GM12878 (cell line): ENCODE measurements around the gene MCTP2. TPM values are rescaled to one million over a fixed set of nuclear protein-coding genes. Genes with fewer than 3 reads are reported as not detected.
A peak's percentile ranks its signal among the peaks of the same experiment; 100 is the strongest.

ENCODE experiments used
- ATAC-seq: fragments of 200-7000 bp; cut with Tn5 transposase; 3 replicates; pipeline ENCODE4 v1.9.1; 2020; ENCODE audit warnings: mild to moderate bottlenecking, moderate library complexity
- BruUV-seq: library from RNA; stranded (reverse); fragments of 400-500 nt; replicated peaks from 2 replicates; lab custom pipeline; 2021; lab: Mats Ljungman, UMichigan
- CTCF ChIA-PET: fragments of 300-600 bp; sonication (Branson Sonifier 250); formaldehyde crosslinking; extraction: SDS; loops from one replicate; lab custom pipeline; 2021; ENCODE audit warnings: inconsistent platforms; lab: Yijun Ruan, JAX
- POLR2A ChIA-PET: fragments of 350-600 bp; formaldehyde crosslinking; extraction: SDS; loops from one replicate; lab custom pipeline; 2021; ENCODE audit warnings: inconsistent platforms; lab: Charles Lee
- RAD21 ChIA-PET: fragments of 300-600 bp; sonication (Branson Sonifier 250); formaldehyde crosslinking; loops from one replicate; lab custom pipeline; 2023; ENCODE audit warnings: antibody characterized with exemption; ENCODE audit not compliant: unreplicated experiment; lab: Charles Lee
- SMC1A ChIA-PET: fragments of 300-600 bp; sonication (Branson Sonifier 250); formaldehyde crosslinking; loops from one replicate; lab custom pipeline; 2023; ENCODE audit not compliant: unreplicated experiment, uncharacterized antibody; lab: Charles Lee
- DNase-seq: peaks from one replicate; pipeline ENCODE4 v3.0.0-alpha.2; 2011; ENCODE audit warnings: low read depth, low spot score
- FAIRE-seq: peaks from 3 replicates; lab custom pipeline; 2011; peaks lifted over from hg19 to GRCh38; lab: Jason Lieb, UNC
- H2AFZ ChIP-seq: 2 replicates; pipeline ENCODE4 v1.6.0; 2011; ENCODE audit warnings: low read depth, low read length, control low read depth; ENCODE audit not compliant: control insufficient read depth
- H3K27ac ChIP-seq: 2 replicates; pipeline ENCODE4 v1.5.1; 2011; ENCODE audit warnings: control low read depth; ENCODE audit not compliant: control insufficient read depth, insufficient read depth
- H3K27me3 ChIP-seq, 2 experiments: replicated peaks in 1 of 2; 2 replicates each; pipeline versions ENCODE4 v1.6.0 to v1.6.1; 2011; ENCODE audit warnings: low read length in 1 of 2; ENCODE audit not compliant: control insufficient read depth in 2 of 2, insufficient read depth in 2 of 2
- H3K36me3 ChIP-seq, 2 experiments: 2 replicates each; pipeline ENCODE4 v1.5.1; 2011; ENCODE audit warnings: low read length in 1 of 2; ENCODE audit not compliant: control insufficient read depth in 2 of 2, insufficient read depth in 2 of 2
- H3K4me1 ChIP-seq: 2 replicates; pipeline ENCODE4 v1.6.1; 2011; ENCODE audit warnings: mild to moderate bottlenecking, low read length, moderate library complexity, mixed read lengths; ENCODE audit not compliant: control insufficient read depth, insufficient read depth
- H3K4me2 ChIP-seq: 2 replicates; pipeline ENCODE4 v1.6.0; 2011; ENCODE audit warnings: control low read depth; ENCODE audit not compliant: control insufficient read depth, insufficient read depth
- H3K4me3 ChIP-seq: fragments of 200-600 bp; sonication (generic); 2 replicates; pipeline ENCODE4 v1.5.1; 2016
- H3K79me2 ChIP-seq: 2 replicates; pipeline ENCODE4 v1.6.0; 2011; ENCODE audit warnings: low read length; ENCODE audit not compliant: control insufficient read depth, insufficient read depth
- H3K9ac ChIP-seq: 2 replicates; pipeline ENCODE4 v1.8.0; 2011; ENCODE audit warnings: low read length, control low read depth, mixed read lengths; ENCODE audit not compliant: control insufficient read depth, insufficient read depth
- H3K9me3 ChIP-seq: replicated peaks from 3 replicates; pipeline ENCODE4 v1.5.1; 2011; ENCODE audit warnings: mild to moderate bottlenecking, low read length; ENCODE audit not compliant: control insufficient read depth, insufficient read depth
- H4K20me1 ChIP-seq: 2 replicates; pipeline ENCODE4 v1.6.0; 2011; ENCODE audit not compliant: control insufficient read depth, insufficient read depth
- EED ChIP-seq: sonication (generic); IDR thresholded peaks from 2 replicates; pipeline ENCODE4 v1.6.1; 2016; ENCODE audit warnings: antibody characterized with exemption, low read depth
- MXI1 ChIP-seq: fragments of 150-350 bp; IDR thresholded peaks from 2 replicates; pipeline ENCODE4 v1.6.1; 2011; ENCODE audit warnings: low read depth, mild to moderate bottlenecking, inconsistent platforms, low read length, improper control_type of control experiment
- NFXL1 ChIP-seq: fragments of 450-650 bp; IDR thresholded peaks from 2 replicates; pipeline ENCODE4 v1.6.1; 2017; ENCODE audit warnings: antibody characterized with exemption, mild to moderate bottlenecking, borderline replicate concordance
- RFX5 ChIP-seq: IDR thresholded peaks from 2 replicates; pipeline ENCODE4 v1.6.1; 2011; ENCODE audit warnings: low read depth, low read length, improper control_type of control experiment
- RUNX3 ChIP-seq: IDR thresholded peaks from 2 replicates; pipeline ENCODE4 v1.6.1; 2012; ENCODE audit warnings: low read length, inconsistent platforms
- TCF7 ChIP-seq: IDR thresholded peaks from 2 replicates; pipeline ENCODE4 v1.6.1; 2014; ENCODE audit warnings: antibody characterized with exemption, borderline replicate concordance
- ZNF622 ChIP-seq: fragments of 450-650 bp; IDR thresholded peaks from 2 replicates; pipeline ENCODE4 v1.6.1; 2017; ENCODE audit warnings: mild to moderate bottlenecking, inconsistent platforms
- whole genome bisulfite sequencing: methylation state at CpG from one replicate; pipeline ENCODE4 v1.1.6; 2016; ENCODE audit warnings: low lambda C conversion rate; ENCODE audit not compliant: insufficient replicate concordance, insufficient coverage; ENCODE audit errors: missing lambda C conversion rate; 5-methylcytosine and 5-hydroxymethylcytosine counted together
- in situ Hi-C: fragments of 300-500 bp; cut with MboI; formaldehyde crosslinking; loops from 9 replicates; pipeline ENCODE4 v1.14.3; 2018; ENCODE audit warnings: mixed read lengths
- intact Hi-C: fragments of 100-400 bp; cut with micrococcal nuclease; formaldehyde crosslinking; loops from one replicate; pipeline ENCODE4 v1.14.2; 2022; ENCODE audit not compliant: unreplicated experiment
- polyA plus RNA-seq, 11 experiments: library from polyadenylated mRNA; depleted of rRNA in 4 of 11; unstranded in 6 of 11; stranded (reverse) in 5 of 11; fragments of >200 nt; fragmentation: Nextera tagmentation in 4 of 11; fragmentation: Illumina TruSeq in 1 of 11; extraction: Ambion mirVana in 4 of 11; extraction: Trizol in 1 of 11; gene quantifications; 1 replicate in 1 of 11; 2 replicates in 10 of 11; pipeline versions ENCODE4 v1.2.1 to v1.2.3, GENCODE V29; 2011 to 2016; ENCODE audit warnings: inconsistent platforms in 2 of 11, missing spikeins in 2 of 11, low read depth in 1 of 11
- total RNA-seq, 4 experiments: library from RNA; depleted of rRNA in 3 of 4; stranded (reverse); fragments of >200 nt in 3 of 4; fragmentation: Illumina TruSeq in 1 of 4; extraction: Trizol in 1 of 4; gene quantifications; 2 replicates each; pipeline versions ENCODE4 v1.2.1 to v1.2.3, GENCODE V29; 2013 to 2021

The MCTP2 gene
- total and polyA plus RNA-seq, 10 of the 15 experiments (the other 5 are each of a cell fraction or from before 2014, with no cell fraction given) = 0.24 to 48.5 (median 0.88) TPM

DNA sequence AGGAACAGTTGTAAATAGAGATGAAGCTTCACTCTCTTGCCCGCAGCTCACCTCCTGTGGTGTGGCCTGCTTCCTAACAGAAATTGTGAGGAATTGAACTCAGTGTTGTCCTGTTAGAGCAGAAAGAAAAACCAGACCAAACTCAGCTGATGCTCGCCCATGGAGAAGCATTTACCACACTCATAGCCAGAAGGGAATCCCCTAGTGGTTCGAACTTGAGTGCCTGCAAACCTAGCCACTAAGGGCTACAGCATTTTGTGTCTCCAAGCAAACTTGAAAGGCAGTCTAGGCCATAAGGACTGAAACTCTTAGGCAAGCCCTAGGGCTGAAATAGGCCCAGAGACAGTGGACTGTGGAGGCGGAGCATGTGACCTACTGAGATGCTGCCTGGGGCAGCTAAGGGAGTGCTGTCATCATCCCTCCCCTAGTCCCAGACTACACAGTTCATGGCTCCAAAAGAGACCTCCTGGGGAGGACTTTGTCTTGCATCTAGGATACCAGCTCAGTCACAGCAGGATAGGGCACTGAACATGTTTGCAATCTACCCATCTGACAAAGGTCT is 44.5 kb upstream of the MCTP2 start:
- DNase-seq = no peak
- no peak for FAIRE-seq
- Histone ChIP-seq H3K9ac (no peak overlapping the region), H3K9me3 (no peaks in the 10 kb centered on the region), H3K4me1 (no peaks in the 10 kb centered on the region), H3K27me3 (no peaks in the 10 kb centered on the region), H3K27ac (no peak overlapping the region), H3K4me3 (no peak overlapping the region), H3K4me2 (no peak overlapping the region), H3K36me3 (no peaks in the 10 kb centered on the region), H3K79me2 (no peaks in the 10 kb centered on the region), H4K20me1 (no peaks in the 10 kb centered on the region), H2AFZ (no peak overlapping the region)
- intact Hi-C loops = no loop called here
- SMC1A ChIA-PET = interaction anchor here (1.7 kb wide), 1 partner anchor 138 kb away, joined by 5 read pairs; no protein-coding TSS in a partner anchor
- RAD21 ChIA-PET = interaction anchor here (1.3 kb wide), 1 partner anchor 43 kb away, joined by 3 read pairs; no protein-coding TSS in a partner anchor
- no TSS peak for BruUV-seq
- in situ Hi-C loops = no loop called here
- TF ChIP-seq NFXL1 = no peak
- no peak for TF ChIP-seq RFX5
- POLR2A ChIA-PET = no interaction called here
- CTCF ChIA-PET = interaction anchor here (1.2 to 3.4 kb wide), 3 partner anchors 11 to 137 kb away, joined by 3 to 12 read pairs (median 3); no protein-coding TSS in a partner anchor
- WGBS = 42% methylated on average over 4 of the region's 4 CpGs
- peak; percentile 57 for ATAC-seq

- ChIA-PET POLR2A (no interaction called here), CTCF (no interaction called here), RAD21 (no interaction called here), SMC1A (no interaction called here)
- BruUV-seq = no TSS peak
- Histone ChIP-seq H3K4me1 (no peaks in the 10 kb centered on the region), H3K36me3 (no peaks in the 10 kb centered on the region), H4K20me1 (no peaks in the 10 kb centered on the region), H2AFZ (no peak overlapping the region), H3K4me3 (no peak overlapping the region), H3K79me2 (no peaks in the 10 kb centered on the region), H3K9ac (no peak overlapping the region), H3K9me3 (no peaks in the 10 kb centered on the region), H3K27ac (no peak overlapping the region), H3K4me2 (no peak overlapping the region), H3K27me3 (no peaks in the 10 kb centered on the region)
- TF ChIP-seq ZNF622 = no peak
- no peak for TF ChIP-seq MXI1
- TF ChIP-seq RUNX3 = no peak
- no peak for TF ChIP-seq TCF7
- TF ChIP-seq EED = no peak
- ATAC-seq = no peak
- WGBS = 26% methylated on average over 3 of the region's 3 CpGs
- FAIRE-seq = no peak
- no peak for DNase-seq
- intact Hi-C loops = no loop called here
- in situ Hi-C loops = no loop called here
Measured at GRCh38 chr15:94193906-94194305, 37.5 kb upstream of the MCTP2 start.
